Measurements from ENCODE around the gene ST13.

The ST13 gene

DNA sequence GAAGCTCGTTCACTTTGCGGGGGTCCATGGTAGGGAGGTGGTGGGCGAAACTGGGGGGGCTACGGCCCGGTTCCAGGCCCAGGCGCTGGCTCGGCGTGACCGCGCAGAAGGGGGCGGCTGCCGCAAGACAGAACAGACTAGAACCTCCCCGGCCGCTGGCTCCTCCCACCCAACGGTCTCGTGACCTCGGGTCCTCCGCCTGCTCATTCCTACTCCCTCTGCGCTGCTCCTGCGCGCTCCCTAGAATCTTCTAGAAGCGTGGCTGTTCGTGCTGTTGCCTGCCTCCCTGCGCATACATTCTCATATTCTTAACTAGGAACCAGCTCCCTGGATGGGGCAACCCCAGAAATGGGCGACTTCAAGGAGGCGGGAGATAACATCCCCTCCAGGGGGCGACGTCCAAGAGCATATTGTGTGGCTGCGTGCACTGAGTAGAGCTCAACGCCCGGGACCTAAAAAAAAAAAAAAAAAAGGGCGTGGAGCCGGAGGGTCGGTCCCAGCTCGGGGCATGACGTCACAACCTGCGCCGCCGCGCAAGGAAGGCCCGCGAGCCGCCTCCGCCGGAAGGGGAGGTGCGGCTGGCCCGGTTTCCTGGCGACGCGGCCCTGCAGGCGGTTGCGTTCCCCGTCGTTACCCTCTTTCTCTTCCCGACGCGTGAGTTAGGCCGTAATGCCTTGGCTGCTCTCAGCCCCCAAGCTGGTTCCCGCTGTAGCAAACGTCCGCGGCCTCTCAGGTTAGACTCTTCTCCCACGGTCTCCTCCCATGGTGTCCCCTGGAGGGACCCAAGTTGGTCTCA is at the start of gene ST13, which contains the start of gene XPNPEP3:
Gene ST13, minus strand, starts transcription at position 127 of the 796 bp plus-strand sequence. Its CDS starts 99 bp downstream, at position 28.
Gene XPNPEP3, plus strand, starts transcription at position 636 of the 796 bp plus-strand sequence. Its CDS starts 34 bp downstream, at position 670.
- peak within 1 kb of the TSS; percentile 95 for H3K27ac ChIP-seq (ENCODE audit: low read length)
- peaks cover 16% of the 10 kb centered on the region for H3K4me1 ChIP-seq (ENCODE audit: control insufficient read depth, insufficient read depth, low read length)
- H3K27me3 ChIP-seq (ENCODE audit: control insufficient read depth in 1 of 2, insufficient read depth in 2 of 2, low read length in 2 of 2), result no peaks in the 10 kb centered on the region
- peak within 1 kb of the TSS; percentile 99 for H3K4me3 ChIP-seq (ENCODE audit: low read length in 2 of 2)
- peaks cover 0 to under 1% of the 10 kb centered on the region in 2 donors for H3K36me3 ChIP-seq (ENCODE audit: control insufficient read depth in 2 of 2, insufficient read depth in 2 of 2, low read length in 2 of 2)
- H3K9ac ChIP-seq (ENCODE audit: low read length in 2 of 2), result peak within 1 kb of the TSS; percentile 97 to 98
- H3K9me3 ChIP-seq (ENCODE audit: control insufficient read depth in 2 of 2, low read length in 2 of 2), result no peaks in the 10 kb centered on the region

DNA sequence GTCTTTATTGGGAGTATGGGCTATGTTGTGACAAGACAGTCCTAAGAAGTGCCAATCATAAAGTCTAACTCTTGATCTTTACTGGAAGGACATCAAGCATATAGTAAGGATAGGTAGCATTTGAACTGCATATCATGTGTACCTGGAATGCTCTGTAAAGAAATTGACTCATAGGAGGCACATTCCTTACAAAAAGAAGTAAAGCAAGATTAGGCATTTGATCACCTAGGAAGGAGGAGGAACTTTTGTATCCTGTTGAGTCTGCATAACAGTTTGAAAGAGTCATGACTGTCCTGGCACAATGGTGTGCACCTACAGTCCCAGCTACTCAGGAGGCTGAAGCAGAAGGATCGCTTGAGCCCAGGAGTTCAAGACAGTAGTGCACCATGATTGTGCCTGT is 47.7 kb upstream of the ST13 start:
- H3K27me3 ChIP-seq (ENCODE audit: control insufficient read depth in 1 of 2, insufficient read depth in 2 of 2, low read length in 2 of 2), result no peaks in the 10 kb centered on the region
- no peak overlapping the region for H3K4me3 ChIP-seq (ENCODE audit: low read length in 2 of 2)
- H3K36me3 ChIP-seq (ENCODE audit: control insufficient read depth in 2 of 2, insufficient read depth in 2 of 2, low read length in 2 of 2), result peaks cover 4 to 6% of the 10 kb centered on the region in 2 donors
- no peak overlapping the region for H3K27ac ChIP-seq (ENCODE audit: low read length)
- H3K9me3 ChIP-seq (ENCODE audit: control insufficient read depth in 2 of 2, low read length in 2 of 2), result no peaks in the 10 kb centered on the region
- H3K4me1 ChIP-seq (ENCODE audit: control insufficient read depth, insufficient read depth, low read length), result no peaks in the 10 kb centered on the region
- no peak overlapping the region for H3K9ac ChIP-seq (ENCODE audit: low read length in 2 of 2)

DNA sequence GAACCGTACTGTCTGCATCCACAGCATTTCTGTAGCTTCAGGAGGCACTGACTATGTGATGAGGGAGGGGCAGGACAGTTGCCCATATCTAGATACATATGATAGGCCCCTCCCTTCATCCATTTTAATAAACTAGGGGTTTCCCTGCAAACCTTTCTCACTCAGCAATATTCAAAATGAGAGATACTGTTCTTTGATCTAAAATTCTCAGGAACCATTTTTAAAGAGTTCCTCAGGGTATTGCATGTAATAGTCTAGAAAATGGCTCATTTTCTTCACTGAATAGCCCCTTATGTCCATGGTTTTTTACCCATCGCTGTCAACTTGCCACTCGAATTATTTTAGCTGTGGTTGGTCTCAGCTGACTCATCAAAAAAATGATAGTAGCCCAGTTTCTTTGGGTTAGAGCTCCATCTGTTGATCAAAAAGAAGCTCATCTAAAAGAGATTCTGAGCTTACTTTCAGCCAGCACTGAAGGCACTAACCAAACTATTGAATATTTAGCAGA is 42.5 kb upstream of the ST13 start:
- H3K9me3 ChIP-seq (ENCODE audit: control insufficient read depth in 2 of 2, low read length in 2 of 2), result no peaks in the 10 kb centered on the region
- H3K27ac ChIP-seq (ENCODE audit: low read length), result no peak overlapping the region
- peaks cover 0 to 3% of the 10 kb centered on the region in 2 donors for H3K36me3 ChIP-seq (ENCODE audit: control insufficient read depth in 2 of 2, insufficient read depth in 2 of 2, low read length in 2 of 2)
- no peaks in the 10 kb centered on the region for H3K27me3 ChIP-seq (ENCODE audit: control insufficient read depth in 1 of 2, insufficient read depth in 2 of 2, low read length in 2 of 2)
- H3K9ac ChIP-seq (ENCODE audit: low read length in 2 of 2), result no peak overlapping the region
- no peaks in the 10 kb centered on the region for H3K4me1 ChIP-seq (ENCODE audit: control insufficient read depth, insufficient read depth, low read length)
- H3K4me3 ChIP-seq (ENCODE audit: low read length in 2 of 2), result no peak overlapping the region

DNA sequence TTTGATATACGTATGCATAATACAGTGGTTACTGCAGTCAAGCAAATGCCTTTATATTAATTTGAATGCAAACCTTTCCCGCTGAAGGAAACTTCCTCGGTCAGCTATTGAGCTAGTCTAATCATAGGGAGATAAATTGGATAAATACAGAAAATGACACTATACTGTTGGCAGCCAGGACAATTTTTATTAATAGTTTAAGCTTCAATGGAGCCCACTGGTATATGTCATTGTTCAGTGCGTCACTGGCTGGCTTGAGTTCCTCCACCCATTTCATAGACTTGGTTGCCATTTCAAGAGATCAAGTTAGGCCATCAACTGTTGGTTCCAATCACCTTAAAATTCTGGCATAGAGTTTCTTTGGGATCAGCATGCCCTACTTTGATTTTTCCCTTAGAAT is 38.0 kb upstream of the ST13 start:
- peaks cover 3 to 9% of the 10 kb centered on the region in 2 donors for H3K36me3 ChIP-seq (ENCODE audit: control insufficient read depth in 2 of 2, insufficient read depth in 2 of 2, low read length in 2 of 2)

DNA sequence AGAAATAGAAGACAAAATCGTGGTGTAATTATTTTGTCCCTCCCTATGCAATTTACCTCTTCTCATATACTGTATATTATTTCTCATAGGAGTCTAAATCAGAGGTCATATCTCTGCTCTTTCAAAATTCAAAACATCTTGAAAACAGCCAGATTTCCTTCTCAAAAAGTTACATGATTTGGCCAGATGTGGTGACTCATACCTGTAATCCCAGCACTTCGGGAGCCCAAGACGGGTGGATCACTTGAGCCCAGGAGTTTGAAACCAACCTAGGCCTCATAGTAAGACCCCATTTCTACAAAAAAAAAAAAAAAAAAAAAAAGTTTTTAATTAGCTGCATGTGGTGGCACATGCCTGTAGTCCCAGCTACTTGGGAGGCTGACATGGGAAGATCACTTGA is 34.4 kb upstream of the ST13 start:
- H3K27ac ChIP-seq (ENCODE audit: low read length), result no peak overlapping the region

More for the DNA sequence above, 38.0 kb upstream of the ST13 start:
- no peaks in the 10 kb centered on the region for H3K4me1 ChIP-seq (ENCODE audit: control insufficient read depth, insufficient read depth, low read length)
- H3K27me3 ChIP-seq (ENCODE audit: control insufficient read depth in 1 of 2, insufficient read depth in 2 of 2, low read length in 2 of 2), result no peaks in the 10 kb centered on the region
- H3K9ac ChIP-seq (ENCODE audit: low read length in 2 of 2), result no peak overlapping the region
- H3K4me3 ChIP-seq (ENCODE audit: low read length in 2 of 2), result no peak overlapping the region
- H3K9me3 ChIP-seq (ENCODE audit: control insufficient read depth in 2 of 2, low read length in 2 of 2), result no peaks in the 10 kb centered on the region
- H3K27ac ChIP-seq (ENCODE audit: low read length), result no peak overlapping the region

DNA sequence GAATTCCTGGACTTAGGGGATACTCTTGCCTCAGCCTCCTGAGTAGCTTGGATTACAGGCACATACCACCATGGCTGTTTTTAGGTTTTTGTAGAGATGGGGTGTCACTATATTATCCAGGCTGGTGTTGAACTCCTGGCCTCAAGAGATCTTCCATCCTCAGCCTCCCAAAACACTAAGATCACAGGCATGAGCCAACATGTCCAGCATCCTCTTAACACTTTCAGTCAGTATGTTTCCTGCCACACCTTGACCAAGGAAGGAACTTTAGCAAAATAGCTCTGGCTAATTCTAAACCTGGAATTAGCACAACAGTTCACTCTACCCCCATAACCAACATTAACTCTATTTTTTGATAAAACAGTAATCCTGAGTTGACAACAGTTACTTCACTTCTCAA is 32.7 kb upstream of the ST13 start:
- no peak overlapping the region for H3K27ac ChIP-seq (ENCODE audit: low read length)
- H3K9ac ChIP-seq (ENCODE audit: low read length in 2 of 2), result no peak overlapping the region
- H3K4me3 ChIP-seq (ENCODE audit: low read length in 2 of 2), result no peak overlapping the region
- no peaks in the 10 kb centered on the region for H3K27me3 ChIP-seq (ENCODE audit: control insufficient read depth in 1 of 2, insufficient read depth in 2 of 2, low read length in 2 of 2)
- H3K9me3 ChIP-seq (ENCODE audit: control insufficient read depth in 2 of 2, low read length in 2 of 2), result no peaks in the 10 kb centered on the region
- H3K4me1 ChIP-seq (ENCODE audit: control insufficient read depth, insufficient read depth, low read length), result no peaks in the 10 kb centered on the region
- H3K36me3 ChIP-seq (ENCODE audit: control insufficient read depth in 2 of 2, insufficient read depth in 2 of 2, low read length in 2 of 2), result peaks cover 11 to 27% of the 10 kb centered on the region in 2 donors

More for the DNA sequence above, 34.4 kb upstream of the ST13 start:
- Histone ChIP-seq H3K36me3 (ENCODE audit: control insufficient read depth in 2 of 2, insufficient read depth in 2 of 2, low read length in 2 of 2) (peaks cover 9 to 26% of the 10 kb centered on the region in 2 donors), H3K9ac (ENCODE audit: low read length in 2 of 2) (no peak overlapping the region), H3K4me1 (ENCODE audit: control insufficient read depth, insufficient read depth, low read length) (no peaks in the 10 kb centered on the region), H3K4me3 (ENCODE audit: low read length in 2 of 2) (no peak overlapping the region), H3K27me3 (ENCODE audit: control insufficient read depth in 1 of 2, insufficient read depth in 2 of 2, low read length in 2 of 2) (no peaks in the 10 kb centered on the region), H3K9me3 (ENCODE audit: control insufficient read depth in 2 of 2, low read length in 2 of 2) (no peaks in the 10 kb centered on the region)

DNA sequence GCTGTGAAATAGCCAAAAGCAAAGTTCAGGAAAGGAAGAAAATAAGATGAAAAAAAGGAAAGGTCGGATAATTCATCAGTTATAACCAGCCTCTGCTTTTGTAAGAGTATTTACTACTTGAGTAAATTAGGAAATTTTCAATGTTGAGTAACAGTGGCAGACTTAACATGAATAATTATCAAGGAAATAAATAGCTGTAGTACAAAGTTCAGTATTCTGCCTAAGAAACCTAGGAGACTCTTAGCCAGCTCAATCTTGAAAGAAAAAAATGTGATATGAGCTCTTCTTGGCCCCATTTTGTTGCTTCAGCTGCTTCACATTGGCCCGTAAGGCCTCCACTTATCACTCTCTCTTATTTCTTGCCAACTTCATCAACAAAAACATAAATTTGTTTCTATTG is 22.5 kb upstream of the ST13 start:
- Histone ChIP-seq H3K27me3 (ENCODE audit: control insufficient read depth in 1 of 2, insufficient read depth in 2 of 2, low read length in 2 of 2) (no peaks in the 10 kb centered on the region), H3K36me3 (ENCODE audit: control insufficient read depth in 2 of 2, insufficient read depth in 2 of 2, low read length in 2 of 2) (peaks cover 16 to 17% of the 10 kb centered on the region in 2 donors), H3K4me1 (ENCODE audit: control insufficient read depth, insufficient read depth, low read length) (no peaks in the 10 kb centered on the region), H3K27ac (ENCODE audit: low read length) (no peak overlapping the region), H3K9me3 (ENCODE audit: control insufficient read depth in 2 of 2, low read length in 2 of 2) (no peaks in the 10 kb centered on the region), H3K9ac (ENCODE audit: low read length in 2 of 2) (no peak overlapping the region), H3K4me3 (ENCODE audit: low read length in 2 of 2) (no peak overlapping the region)

DNA sequence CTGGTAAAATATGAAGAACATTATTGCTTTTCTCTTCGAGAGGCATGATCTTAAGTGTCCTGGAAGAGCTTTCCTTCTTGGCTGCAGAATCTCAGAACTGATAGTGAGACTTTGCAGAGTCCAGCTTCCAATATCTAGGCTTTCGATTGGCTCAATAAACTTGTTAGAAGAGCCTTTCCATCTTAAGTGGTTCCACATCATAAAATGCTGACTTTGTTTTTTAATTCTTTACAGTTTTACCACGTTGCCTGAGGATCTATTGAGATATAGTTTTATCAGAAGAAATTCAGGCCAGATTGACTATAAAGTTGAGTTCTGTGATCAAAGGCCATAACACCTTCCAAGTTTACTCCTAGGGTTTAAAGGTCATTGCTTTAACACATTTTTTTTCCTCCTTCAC is 21.0 kb upstream of the ST13 start:
- Histone ChIP-seq H3K36me3 (ENCODE audit: control insufficient read depth in 2 of 2, insufficient read depth in 2 of 2, low read length in 2 of 2) (peaks cover 10 to 13% of the 10 kb centered on the region in 2 donors), H3K9me3 (ENCODE audit: control insufficient read depth in 2 of 2, low read length in 2 of 2) (no peaks in the 10 kb centered on the region), H3K9ac (ENCODE audit: low read length in 2 of 2) (no peak overlapping the region), H3K27me3 (ENCODE audit: control insufficient read depth in 1 of 2, insufficient read depth in 2 of 2, low read length in 2 of 2) (no peaks in the 10 kb centered on the region), H3K4me3 (ENCODE audit: low read length in 2 of 2) (no peak overlapping the region), H3K27ac (ENCODE audit: low read length) (no peak overlapping the region), H3K4me1 (ENCODE audit: control insufficient read depth, insufficient read depth, low read length) (no peaks in the 10 kb centered on the region)

DNA sequence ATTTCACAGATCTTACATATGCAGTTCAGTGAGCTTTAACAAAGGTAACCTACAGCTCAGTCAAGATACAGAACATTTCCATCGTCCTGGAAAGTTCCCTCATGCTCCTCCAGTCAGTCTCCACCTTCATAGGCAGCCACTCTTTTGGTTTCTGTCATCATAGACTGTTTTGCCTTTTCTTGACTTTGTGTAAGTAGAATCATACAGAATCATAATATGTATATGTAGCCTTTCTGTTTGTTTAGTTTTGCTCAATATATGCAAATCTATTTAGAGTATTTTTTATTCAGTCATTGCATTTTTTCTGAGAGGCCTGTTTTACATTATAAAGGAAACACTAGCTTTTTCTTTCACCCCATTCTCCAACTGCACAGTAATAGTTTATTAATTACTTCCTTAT is 20.5 kb upstream of the ST13 start:
- Histone ChIP-seq H3K36me3 (ENCODE audit: control insufficient read depth in 2 of 2, insufficient read depth in 2 of 2, low read length in 2 of 2) (peaks cover 5 to 9% of the 10 kb centered on the region in 2 donors), H3K27ac (ENCODE audit: low read length) (no peak overlapping the region), H3K4me3 (ENCODE audit: low read length in 2 of 2) (no peak overlapping the region), H3K9ac (ENCODE audit: low read length in 2 of 2) (no peak overlapping the region), H3K9me3 (ENCODE audit: control insufficient read depth in 2 of 2, low read length in 2 of 2) (no peaks in the 10 kb centered on the region), H3K27me3 (ENCODE audit: control insufficient read depth in 1 of 2, insufficient read depth in 2 of 2, low read length in 2 of 2) (no peaks in the 10 kb centered on the region), H3K4me1 (ENCODE audit: control insufficient read depth, insufficient read depth, low read length) (no peaks in the 10 kb centered on the region)

DNA sequence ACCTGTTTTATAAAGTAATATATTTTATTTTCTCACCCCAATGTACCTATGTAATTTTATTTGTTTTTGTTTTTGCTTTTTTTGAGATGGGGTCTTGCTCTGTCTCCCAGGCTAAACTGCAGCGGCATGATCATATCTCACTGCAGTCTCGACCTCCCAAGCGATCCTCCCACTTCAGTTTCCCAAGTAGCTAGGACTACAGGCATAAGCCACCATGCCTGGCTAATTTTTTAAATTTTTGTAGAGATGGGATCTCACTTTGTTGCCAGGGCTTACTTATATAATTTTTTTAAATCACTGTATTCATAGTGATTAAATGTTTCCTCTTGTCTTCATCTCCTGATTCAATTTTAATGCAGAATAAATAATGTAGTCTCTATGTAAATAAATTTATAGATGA is 18.7 kb upstream of the ST13 start:
- peaks cover 5 to 9% of the 10 kb centered on the region in 2 donors for H3K36me3 ChIP-seq (ENCODE audit: control insufficient read depth in 2 of 2, insufficient read depth in 2 of 2, low read length in 2 of 2)
- no peaks in the 10 kb centered on the region for H3K27me3 ChIP-seq (ENCODE audit: control insufficient read depth in 1 of 2, insufficient read depth in 2 of 2, low read length in 2 of 2)
- H3K27ac ChIP-seq (ENCODE audit: low read length), result no peak overlapping the region
- H3K4me3 ChIP-seq (ENCODE audit: low read length in 2 of 2), result no peak overlapping the region
- H3K4me1 ChIP-seq (ENCODE audit: control insufficient read depth, insufficient read depth, low read length), result no peaks in the 10 kb centered on the region
- no peaks in the 10 kb centered on the region for H3K9me3 ChIP-seq (ENCODE audit: control insufficient read depth in 2 of 2, low read length in 2 of 2)
- no peak overlapping the region for H3K9ac ChIP-seq (ENCODE audit: low read length in 2 of 2)

DNA sequence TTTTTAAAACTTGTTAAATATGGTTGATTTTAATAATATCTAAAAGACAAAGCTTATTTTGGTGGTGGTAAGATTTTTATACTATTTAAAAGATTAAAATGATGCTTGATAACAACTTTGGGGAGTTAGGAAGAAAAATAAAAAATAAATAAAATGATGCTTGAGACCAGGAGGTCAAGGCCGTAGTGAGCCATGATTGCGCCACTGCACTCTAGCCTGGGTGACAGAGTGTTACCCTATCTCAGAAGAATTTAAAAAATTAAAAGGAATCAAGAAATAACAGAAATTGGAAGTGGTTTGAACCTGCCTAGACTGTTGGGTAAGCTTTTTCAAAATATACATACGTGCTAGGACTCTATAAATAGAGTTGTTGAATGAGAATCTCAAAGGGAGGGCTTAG is 17.6 kb upstream of the ST13 start:
- H3K4me3 ChIP-seq (ENCODE audit: low read length in 2 of 2), result no peak overlapping the region
- H3K4me1 ChIP-seq (ENCODE audit: control insufficient read depth, insufficient read depth, low read length), result no peaks in the 10 kb centered on the region

More for the DNA sequence above, 17.6 kb upstream of the ST13 start:
- Histone ChIP-seq H3K9me3 (ENCODE audit: control insufficient read depth in 2 of 2, low read length in 2 of 2) (no peaks in the 10 kb centered on the region), H3K36me3 (ENCODE audit: control insufficient read depth in 2 of 2, insufficient read depth in 2 of 2, low read length in 2 of 2) (peaks cover 6 to 10% of the 10 kb centered on the region in 2 donors), H3K9ac (ENCODE audit: low read length in 2 of 2) (no peak overlapping the region), H3K27me3 (ENCODE audit: control insufficient read depth in 1 of 2, insufficient read depth in 2 of 2, low read length in 2 of 2) (no peaks in the 10 kb centered on the region), H3K27ac (ENCODE audit: low read length) (no peak overlapping the region)

Data from stomach smooth muscle (tissue), 2 donors.